Panc1 (cell line): ENCODE measurements around the gene TRIM56.
"Not testable (repeated sequence)": the region's sequence is repeated elsewhere in the genome, so short reads cannot be mapped to it uniquely, and the experiment has no call there.

Source experiments
- POLR2AphosphoS5 ChIP-seq: IDR thresholded peaks from 2 replicates; pipeline ENCODE4 v1.6.1; 2012; ENCODE audit warnings: mild to moderate bottlenecking, low read depth, low read length, moderate library complexity
- TCF7L2 ChIP-seq: IDR thresholded peaks from 2 replicates; pipeline ENCODE4 v1.6.1; 2011; ENCODE audit warnings: mild to moderate bottlenecking, low read depth, low read length, inconsistent platforms
- TF ChIP-seq, protein P1 (sequence below): fragments of 450-650 bp; IDR thresholded peaks from 2 replicates; pipeline ENCODE4 v1.5.1; 2017; ENCODE audit warnings: mild to moderate bottlenecking

DNA sequence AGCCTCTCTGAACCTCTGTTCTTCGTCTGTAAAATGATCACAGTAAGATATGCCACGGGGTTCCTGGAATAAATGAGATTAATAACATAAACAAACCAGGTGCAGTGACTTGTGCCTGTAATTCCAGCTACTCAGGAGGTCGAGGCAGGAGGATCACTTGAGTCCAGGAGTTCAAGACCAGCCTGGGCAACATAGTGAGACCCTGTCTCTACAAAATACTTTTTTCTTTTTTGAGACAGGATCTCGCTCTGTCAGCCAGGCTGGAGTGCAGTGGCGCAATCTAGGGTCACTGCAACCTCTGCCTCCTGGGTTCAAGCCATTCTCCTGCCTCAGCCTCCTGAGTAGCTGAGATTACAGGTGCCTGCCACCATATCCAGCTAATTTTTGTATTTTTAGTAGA is 20.0 kb downstream of the TRIM56 start:
- TF ChIP-seq, protein P1, sequence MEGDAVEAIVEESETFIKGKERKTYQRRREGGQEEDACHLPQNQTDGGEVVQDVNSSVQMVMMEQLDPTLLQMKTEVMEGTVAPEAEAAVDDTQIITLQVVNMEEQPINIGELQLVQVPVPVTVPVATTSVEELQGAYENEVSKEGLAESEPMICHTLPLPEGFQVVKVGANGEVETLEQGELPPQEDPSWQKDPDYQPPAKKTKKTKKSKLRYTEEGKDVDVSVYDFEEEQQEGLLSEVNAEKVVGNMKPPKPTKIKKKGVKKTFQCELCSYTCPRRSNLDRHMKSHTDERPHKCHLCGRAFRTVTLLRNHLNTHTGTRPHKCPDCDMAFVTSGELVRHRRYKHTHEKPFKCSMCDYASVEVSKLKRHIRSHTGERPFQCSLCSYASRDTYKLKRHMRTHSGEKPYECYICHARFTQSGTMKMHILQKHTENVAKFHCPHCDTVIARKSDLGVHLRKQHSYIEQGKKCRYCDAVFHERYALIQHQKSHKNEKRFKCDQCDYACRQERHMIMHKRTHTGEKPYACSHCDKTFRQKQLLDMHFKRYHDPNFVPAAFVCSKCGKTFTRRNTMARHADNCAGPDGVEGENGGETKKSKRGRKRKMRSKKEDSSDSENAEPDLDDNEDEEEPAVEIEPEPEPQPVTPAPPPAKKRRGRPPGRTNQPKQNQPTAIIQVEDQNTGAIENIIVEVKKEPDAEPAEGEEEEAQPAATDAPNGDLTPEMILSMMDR, result not testable (repeated sequence)
- not testable (repeated sequence) for TF ChIP-seq TCF7L2, POLR2AphosphoS5
